Measurements from ENCODE around the gene KAT6B.
A peak's percentile ranks its signal among the peaks of the same experiment; 100 is the strongest.
"Not testable (repeated sequence)": the region's sequence is repeated elsewhere in the genome, so short reads cannot be mapped to it uniquely, and the experiment has no call there.

KAT6B gene

DNA sequence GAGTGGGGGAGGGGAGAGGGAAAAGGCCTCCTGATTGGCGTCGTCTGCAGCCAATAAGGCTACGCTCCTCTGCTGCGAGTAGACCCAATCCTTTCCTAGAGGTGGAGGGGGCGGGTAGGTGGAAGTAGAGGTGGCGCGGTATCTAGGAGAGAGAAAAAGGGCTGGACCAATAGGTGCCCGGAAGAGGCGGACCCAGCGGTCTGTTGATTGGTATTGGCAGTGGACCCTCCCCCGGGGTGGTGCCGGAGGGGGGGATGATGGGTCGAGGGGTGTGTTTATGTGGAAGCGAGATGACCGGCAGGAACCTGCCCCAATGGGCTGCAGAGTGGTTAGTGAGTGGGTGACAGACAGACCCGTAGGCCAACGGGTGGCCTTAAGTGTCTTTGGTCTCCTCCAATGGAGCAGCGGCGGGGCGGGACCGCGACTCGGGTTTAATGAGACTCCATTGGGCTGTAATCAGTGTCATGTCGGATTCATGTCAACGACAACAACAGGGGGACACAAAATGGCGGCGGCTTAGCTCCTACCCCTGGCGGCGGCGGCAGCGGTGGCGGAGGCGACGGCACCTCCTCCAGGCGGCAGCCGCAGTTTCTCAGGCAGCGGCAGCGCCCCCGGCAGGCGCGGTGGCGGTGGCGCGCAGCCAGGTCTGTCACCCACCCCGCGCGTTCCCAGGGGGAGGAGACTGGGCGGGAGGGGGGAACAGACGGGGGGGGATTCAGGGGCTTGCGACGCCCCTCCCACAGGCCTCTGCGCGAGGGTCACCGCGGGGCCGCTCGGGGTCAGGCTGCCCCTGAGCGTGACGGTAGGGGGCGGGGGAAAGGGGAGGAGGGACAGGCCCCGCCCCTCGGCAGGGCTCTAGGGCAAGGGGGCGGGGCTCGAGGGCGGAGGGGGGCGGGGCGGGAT, at the start of gene KAT6B:
Gene KAT6B (plus strand): TSS at position 459 of the 903 bp plus-strand sequence. CDS start 16,258 bp downstream, outside the sequence.
- peak; percentile 100 for DNase-seq (ENCODE audit: low read depth)

DNA sequence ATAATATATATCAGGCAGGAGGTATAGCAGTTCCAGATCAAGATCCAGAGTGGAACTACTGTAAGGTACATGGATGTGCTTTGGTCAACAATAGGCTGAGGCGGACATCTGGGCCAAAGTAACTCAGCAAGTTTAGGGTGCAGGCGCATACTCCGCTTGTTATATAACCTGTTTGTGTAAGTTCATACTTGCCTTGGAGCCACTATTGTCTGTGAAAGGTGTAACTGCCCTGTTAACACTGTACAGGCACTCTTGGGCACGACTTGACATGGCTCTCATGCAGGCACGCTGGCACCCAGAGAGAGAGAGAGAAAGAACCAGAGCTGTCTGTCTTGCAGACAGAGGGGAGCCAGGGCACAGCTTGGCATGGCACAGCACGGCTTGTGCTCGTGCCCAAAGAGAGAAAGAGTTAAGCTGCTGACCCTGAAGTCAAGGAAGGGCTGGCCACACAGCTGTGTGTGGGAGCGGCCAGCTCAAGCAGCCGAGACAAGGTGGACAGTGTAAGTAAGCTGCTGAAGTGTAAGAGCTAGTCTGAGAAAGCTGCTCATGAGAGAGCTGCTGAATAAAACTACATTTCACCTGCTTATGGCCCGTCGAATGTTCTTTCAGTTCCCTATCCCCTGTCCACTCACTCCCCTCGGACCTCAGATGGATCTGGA, 47.8 kb upstream of the KAT6B start:
- no peak for DNase-seq (ENCODE audit: low read depth)

DNA sequence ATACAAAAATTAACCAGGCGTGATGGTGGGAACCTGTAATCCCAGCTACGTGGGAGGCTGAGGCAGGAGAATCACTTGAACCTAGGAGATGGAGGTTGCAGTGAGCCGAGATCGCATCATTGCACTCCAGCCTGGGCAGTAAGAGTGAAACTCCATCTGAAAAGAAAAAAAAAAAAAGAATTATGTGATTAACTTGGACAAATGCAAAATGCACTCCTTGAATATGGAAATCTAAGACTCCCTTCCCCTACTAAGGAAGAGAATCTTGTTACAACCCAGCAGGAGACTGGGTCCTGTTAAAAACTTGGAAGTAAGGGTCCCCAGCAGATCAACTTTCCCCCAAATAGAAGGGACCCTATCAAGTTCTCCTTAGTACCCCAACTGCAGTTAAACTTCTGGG, 44.5 kb upstream of the KAT6B start:
- DNase-seq (ENCODE audit: low read depth), result not testable (repeated sequence)

DNA sequence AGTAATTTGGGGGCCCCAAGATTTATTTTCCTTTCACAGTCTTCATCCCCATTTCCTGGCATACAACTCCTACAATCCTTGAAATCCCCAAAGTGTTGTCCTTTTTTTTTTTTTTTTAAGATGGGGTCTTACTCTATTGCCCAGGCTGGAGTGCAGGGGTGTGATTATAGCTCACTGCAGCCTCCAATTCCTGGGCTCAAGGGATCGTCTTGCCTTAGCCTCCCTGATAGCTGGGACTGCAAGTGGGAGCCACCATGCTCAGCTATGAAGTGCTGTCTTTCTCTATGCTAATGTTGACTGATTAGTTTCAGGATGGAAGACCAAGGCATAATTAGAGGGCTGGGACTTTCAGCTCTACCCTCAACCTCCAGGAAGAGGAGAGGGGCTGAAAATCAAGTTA, 41.9 kb upstream of the KAT6B start:
- DNase-seq (ENCODE audit: low read depth), result no peak

DNA sequence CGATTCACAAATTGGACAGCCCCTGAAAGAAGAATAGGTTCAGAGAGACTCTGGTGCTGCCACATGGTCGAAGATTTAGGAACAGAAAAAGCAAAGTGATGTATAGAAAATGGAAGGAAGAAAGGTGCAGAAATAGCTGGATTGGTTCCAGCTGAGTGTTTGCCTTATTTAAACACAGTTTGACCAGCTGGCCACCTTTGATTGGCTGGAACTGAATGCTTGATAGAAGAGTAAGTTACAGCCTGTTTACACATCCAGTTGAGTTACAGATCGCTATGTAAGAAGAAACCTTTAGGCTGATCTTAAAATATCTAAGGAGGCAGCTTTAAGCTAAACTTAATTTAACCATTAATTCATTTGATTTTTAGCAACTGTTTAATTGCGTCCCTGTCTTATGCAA, 40.3 kb upstream of the KAT6B start:
- DNase-seq (ENCODE audit: low read depth), result no peak

DNA sequence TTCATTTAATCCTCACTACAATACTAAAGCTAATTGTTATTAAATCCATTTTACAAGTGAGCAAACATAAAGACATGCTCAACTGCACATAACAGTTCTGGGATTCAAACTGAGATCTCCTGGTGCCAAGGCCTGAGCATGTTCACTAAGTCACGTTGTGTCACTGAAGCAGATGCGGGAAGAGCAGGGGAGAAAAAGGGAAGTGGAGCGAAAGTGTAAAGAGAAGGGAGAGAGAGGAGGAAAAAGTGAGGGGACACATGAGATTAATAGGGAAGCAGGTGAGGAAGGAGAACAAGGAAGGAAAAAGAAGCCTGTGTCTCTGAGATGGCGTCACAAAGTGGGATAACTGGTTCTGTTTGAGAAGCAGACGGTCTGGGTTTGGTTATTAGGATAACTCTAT, 38.9 kb upstream of the KAT6B start:
- DNase-seq (ENCODE audit: low read depth), result no peak

DNA sequence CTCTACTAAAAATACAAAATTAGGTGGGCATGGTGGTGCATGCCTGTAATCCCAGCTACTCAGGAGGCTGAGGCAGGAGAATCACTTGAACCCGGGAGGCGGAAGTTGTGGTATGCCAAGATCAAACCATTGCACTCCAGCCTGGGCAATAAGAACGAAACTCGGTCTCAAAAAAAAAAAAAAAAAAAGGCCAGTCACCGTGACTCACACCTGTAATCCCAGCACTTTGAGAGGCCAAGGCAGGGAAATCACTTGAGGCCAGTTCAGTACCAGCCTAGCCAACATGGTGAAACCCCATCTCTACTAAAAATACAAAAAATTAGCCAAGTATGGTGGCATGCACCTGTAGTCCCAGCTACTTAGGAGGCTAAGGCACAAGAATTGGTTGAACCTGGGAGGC, 34.4 kb upstream of the KAT6B start:
- not testable (repeated sequence) for DNase-seq (ENCODE audit: low read depth)

DNA sequence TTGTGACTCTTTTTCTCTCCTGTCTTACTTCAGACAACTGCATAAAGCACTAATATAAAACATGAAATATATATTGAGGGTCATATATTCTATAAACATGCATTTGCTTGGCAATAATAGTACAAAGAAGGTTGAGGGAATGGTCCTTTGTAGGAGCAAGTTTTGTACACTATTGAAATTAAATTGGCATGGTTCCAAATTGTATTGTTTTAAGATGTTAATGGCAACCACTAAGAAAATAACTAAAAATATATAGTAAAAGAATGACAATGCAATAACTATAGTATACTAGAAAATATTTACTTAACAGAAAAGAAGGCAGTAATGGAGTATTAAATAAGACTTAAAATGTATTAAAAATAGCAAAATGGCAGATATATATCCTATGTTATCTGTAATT, 33.7 kb upstream of the KAT6B start:
- no peak for DNase-seq (ENCODE audit: low read depth)

DNA sequence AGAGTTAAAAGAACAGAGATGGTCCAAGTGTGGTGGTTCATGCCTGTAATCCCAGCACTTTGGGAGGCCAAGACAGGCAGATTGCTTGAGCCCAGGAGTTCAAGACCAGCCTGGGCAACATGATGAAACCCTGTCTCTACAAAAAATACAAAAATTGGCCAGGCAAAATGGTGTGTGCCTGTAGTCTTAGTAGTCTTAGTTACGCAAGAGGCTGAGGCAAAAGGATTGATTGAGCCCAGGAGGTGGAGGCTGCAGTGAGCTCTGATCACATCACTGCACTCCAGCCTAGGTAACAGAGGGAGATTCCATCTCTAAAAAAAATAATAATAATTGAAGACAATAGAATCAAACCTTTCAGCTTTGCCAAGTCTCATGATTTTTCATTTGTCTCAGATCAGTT, 33.2 kb upstream of the KAT6B start:
- not testable (repeated sequence) for DNase-seq (ENCODE audit: low read depth)

DNA sequence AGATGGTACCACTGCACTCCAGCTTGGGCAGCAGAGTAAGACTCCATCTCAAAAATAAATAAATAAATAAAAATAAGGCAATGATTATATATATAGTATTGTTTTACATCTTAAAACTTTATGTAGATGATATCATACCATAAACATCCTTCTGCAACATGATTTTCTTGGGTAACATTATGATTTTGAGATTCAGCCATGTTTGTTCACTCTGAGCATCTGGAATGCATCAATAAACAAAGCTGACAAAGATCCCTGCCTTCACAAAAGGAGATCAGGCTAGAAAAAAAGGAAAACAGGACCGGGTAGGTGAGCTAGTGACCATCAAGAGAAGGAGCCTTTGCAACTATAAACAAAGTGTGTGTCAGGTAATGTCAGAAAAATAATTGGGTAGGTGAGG, 31.9 kb upstream of the KAT6B start:
- no peak for DNase-seq (ENCODE audit: low read depth)

DNA sequence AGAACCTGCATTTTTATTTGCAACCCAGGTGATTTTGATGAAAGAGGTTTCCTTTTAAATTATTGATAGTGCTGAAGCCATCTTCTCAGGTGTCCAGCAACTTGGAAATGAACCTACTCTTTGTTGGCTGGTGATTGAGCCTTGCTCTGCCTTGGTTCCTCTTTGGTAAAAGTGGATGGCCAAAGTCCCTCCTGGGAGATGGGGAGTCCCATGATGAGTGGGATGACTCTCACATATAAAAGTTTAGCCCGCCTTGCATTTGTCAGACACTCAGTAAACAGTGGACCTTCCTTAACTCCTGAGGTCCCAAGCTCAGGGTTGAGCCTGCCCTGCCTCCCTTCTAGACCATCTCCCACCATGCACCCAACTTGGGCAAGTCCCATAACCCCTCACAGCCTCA, 28.9 kb upstream of the KAT6B start:
- DNase-seq (ENCODE audit: low read depth), result no peak

DNA sequence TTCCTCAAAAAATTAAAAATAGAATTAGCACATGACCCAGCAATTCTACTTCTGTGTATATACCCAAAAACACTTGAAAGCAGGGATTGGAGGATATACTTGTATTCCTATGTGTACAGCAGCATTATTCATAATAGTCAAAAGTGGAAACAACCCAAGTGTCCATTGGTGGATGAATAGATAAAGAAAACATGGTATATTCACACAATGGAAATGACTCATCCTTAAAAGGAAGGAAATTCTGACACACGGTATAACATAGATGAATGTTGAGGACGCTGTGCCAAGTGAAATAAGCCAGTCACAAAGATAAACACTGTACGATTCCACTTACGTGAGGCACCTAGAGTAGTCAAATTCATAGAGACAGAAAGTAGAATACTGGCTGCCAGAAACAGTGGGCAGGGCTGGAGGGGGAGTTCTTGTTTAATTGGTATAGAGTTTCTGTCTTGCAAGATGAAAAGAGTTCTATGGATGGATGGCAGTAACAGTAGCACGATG, 26.6 kb upstream of the KAT6B start:
- DNase-seq (ENCODE audit: low read depth), result no peak

DNA sequence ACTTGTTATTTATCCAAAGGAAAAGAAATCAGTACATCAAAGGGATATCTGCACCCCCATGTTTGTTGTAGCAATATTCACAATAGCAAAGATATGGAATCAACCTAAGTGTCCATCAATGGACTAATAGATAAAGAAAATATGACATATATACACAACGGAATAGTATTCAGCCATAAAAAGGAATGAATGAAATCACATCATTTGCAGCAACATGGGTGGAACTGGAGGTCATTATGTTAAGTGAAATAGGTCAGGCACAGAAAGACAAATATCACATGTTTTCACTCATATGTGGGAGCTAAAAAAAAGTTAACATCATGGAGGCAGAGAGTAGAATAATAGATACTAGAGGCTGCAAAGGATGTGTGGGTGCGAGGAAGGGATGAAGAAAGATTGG, 25.0 kb upstream of the KAT6B start:
- no peak for DNase-seq (ENCODE audit: low read depth)

DNA sequence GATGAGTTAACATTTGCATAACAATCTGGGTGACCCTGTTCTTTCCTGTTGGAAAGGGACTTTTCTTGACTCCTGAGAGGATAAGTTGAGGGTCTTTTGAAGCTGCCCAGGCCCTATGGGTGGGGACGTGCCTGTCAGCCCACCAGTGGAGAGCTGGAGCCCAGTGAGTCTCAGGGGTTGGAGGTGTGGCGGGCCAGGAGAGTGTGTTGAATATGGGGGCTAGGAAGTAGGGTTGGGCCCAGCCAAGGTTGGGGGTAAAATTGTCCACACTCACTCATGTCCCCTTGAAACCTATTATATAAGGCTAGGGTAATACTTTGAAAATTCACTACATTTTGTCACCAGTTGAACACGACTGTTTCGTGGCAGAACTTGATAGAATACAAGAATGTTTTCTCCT, 17.9 kb upstream of the KAT6B start:
- no peak for DNase-seq (ENCODE audit: low read depth)

DNA sequence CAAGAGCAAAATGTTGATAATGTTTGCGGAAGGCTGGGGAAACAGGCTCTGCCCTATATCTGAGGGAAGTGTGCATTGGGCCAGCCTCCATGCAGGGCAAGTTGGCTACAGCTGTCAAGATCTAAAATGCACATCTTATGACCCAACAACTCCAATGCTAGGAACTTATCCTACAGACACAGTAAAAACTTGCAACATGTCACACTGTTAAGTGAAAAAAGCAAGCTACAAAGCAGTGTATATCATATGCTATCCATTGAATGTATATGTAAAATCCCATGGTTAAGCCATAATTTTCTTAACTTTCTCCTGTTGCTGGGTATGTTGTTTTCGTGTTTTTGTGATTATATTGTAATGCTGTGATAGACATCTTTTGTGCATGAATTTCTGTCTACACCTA, 16.3 kb upstream of the KAT6B start:
- no peak for DNase-seq (ENCODE audit: low read depth)

DNA sequence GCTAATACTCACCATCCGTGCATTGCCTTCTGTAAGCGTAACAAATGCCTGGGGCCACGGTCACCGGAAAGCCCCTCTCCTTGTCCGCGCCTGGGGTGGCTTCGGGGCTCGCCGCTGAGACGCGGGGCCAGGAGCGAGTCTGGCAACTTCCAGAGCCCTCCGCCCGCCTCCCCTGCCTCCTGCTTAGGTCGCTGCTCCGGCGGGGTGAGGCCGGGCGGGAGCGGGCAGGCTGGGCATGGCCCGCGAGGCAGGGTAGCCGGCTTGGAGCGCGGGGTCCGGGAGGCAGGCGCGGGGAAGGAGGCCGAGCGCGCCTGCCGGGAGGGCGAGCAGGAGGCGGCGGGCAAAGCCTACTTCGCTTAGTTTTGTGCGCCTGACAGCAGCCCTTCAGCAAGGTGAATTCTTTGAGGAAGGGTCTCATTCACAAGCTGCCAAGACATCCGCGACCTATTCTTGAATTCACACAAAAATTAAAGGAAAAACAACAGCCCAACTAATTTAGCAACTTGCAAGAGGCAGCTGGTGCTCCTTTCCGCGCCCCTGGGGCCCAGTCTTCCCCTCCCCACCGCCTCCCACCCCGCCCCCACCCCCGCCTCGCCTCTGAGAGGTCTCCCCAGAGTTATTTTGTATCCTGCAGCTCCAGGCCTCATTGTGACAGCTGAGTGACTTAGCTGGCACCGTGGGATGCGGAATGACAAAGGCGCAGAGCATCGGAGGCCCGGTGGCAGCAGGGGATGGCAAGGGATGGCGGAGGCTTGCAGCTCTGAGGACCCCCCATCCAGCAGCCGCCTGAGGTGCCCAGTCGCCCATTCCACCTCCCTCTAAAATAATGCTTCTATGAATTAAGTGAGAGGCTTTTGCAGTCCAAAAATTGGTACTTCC, 12.8 kb upstream of the KAT6B start:
- no peak for DNase-seq (ENCODE audit: low read depth)

DNA sequence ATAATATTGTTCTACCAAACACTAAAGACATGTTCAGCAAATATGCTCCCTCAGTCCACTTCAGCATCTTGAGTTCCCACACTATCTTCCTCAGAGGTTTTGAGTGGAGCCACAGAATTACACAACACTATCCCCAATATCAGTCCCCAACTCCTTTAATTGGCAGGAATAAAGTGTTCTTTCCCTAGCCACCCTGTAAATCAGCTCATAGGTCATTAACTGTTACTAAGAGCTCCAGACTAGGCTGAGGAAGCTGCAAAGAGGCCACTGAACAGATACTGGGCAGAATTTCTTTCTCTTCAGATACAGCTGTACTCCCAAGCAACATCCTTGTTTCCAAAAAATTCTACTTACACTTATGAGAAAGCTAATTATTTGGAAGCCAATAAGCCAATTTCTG, 11.6 kb upstream of the KAT6B start:
- DNase-seq (ENCODE audit: low read depth), result no peak

DNA sequence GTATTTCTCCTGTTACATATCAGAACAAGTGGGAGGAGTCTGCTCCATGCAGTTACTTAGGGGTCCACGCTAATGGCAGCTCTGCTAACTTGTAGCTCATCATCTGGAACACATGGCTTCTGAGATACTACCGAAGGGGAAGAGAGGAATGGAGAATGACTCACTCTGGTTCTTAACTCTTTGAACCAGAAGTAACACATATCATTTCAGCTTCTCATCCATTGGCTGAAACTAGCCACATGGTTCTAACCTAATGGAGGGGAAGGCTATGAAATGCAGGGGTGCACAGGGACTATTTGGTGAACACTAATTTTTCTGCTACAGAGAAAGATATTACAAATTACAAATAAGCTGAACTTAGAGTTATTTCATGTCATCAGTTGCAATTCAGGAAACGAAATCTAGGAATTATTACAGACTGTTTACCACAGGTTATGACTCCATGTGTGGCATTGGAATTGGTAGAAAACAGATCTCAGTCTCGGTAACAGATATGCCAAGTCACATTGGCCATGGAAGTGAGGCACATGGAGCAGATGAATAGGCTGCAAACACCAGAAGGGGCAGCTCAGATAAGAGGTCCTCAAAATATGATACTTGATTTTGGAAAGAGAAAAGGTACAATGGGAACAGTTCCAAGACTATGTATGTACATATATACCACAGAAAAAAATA, 9.4 kb upstream of the KAT6B start:
- no peak for DNase-seq (ENCODE audit: low read depth)

DNA sequence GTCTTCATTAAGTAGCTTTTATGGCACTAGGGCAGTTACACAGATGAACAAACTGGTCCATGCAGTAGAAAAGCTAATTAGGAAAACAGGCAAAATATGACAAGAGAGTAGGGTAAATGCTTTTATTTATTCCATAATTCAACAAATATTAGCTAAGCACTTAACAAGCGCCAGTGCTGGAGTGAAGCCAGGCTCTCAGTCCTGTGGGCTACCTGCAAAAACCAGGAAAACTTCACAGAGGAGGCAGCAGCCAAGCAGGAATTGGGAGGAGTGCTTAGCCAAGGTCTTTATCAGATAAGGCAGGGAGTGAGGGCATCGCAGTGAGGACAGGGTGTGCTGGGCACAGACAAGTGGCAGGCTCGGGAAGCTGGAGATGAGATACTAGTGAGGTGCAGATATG, 4.9 kb upstream of the KAT6B start:
- DNase-seq (ENCODE audit: low read depth), result no peak

DNA sequence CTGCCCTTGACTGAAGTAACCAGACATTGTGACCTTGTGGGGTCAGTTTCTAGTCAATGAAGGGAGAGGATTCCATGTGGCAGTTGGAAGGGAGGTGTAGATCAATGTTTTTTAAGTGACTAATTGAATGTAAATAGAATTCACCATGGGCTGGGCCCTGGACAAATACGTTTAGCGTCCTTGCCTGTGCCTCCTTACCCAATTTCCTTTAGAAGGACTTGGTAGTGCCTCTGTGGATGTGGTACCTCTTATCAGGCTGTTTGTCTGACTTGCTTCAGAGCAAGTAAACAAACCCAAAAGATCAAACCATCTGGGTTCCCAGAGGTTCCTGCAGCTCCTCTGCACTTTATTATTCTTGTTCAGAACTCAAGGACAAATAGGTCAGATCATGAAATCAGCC, 4.3 kb upstream of the KAT6B start:
- DNase-seq (ENCODE audit: low read depth), result no peak

DNA sequence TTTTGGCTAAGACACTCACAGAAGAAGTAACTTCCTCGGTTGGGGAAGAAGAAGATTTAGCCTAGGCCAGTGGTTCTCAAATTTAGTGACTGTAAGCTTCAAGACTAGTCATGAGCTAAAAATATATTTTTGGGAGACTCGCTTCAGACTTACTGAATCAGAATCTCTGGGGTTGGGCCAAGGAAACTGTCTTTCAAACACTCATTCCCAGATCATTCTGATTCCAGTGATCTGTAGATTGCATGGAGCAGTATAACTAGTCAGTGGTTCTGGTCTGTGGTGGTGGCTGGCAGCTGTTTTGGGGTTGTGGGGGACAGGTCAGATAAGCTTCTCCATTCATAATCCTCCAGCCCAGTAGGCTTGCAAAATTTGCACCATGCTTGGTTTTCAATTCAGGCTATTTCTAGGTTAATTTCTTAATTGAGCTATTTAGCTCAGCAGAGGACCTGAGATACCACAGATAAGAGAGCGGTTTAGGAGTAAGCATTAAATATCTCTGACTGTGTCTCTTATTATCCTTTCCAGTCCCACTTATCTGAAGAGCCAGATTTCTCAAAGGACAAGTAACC, 3.8 kb upstream of the KAT6B start:
- no peak for DNase-seq (ENCODE audit: low read depth)

DNA sequence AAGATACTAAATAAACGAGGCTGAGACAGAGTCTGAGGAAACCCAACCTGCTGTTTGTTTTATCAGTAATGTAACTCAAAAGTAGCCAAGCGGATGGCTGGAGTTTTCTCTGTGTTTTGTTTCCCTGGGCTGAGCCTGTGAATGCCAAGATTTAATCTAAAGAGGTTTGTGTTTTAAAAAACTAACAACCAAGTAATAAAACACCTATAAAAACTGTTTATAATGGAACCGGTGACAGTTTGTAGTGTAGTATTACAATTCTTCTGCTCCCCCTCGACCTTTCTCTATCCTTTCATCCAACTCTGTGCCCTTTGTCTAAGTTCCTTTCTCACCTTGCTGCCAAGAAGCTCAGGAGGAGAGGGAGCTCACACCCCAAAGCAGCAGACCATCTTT, 2.6 kb upstream of the KAT6B start:
- no peak for DNase-seq (ENCODE audit: low read depth)

Measured in activated T-helper 9 cell treated with anti-CD3 and anti-CD28 coated beads, Interleukin-2, amount 50 U/mL, for 16 hours (primary cell).